ENCODE measurements around the gene YBX3.

DNA sequence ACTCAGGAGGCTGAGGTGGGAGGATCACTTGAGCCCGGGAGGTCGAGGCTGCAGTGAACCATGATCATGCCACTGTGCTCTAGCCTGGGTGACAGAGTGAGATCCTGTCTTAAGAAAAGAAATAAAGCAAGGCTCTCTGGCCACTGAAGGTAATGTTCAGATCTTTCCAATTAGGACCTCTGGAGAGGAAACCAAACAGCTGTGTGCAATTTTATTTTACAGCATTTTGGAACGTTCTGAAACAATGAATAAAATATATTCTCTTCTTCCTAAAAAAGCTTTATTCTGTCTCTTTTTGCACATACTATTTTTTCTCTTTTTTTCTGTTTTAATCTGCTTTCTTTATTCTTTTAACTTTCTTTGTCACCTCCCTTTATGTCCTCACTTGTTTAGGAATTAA, 5.0 kb upstream of the YBX3 start:
- TF ChIP-seq, protein P1, sequence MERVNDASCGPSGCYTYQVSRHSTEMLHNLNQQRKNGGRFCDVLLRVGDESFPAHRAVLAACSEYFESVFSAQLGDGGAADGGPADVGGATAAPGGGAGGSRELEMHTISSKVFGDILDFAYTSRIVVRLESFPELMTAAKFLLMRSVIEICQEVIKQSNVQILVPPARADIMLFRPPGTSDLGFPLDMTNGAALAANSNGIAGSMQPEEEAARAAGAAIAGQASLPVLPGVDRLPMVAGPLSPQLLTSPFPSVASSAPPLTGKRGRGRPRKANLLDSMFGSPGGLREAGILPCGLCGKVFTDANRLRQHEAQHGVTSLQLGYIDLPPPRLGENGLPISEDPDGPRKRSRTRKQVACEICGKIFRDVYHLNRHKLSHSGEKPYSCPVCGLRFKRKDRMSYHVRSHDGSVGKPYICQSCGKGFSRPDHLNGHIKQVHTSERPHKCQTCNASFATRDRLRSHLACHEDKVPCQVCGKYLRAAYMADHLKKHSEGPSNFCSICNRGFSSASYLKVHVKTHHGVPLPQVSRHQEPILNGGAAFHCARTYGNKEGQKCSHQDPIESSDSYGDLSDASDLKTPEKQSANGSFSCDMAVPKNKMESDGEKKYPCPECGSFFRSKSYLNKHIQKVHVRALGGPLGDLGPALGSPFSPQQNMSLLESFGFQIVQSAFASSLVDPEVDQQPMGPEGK (CRISPR knock-in tag; IDR thresholded peaks at IDR 0.05; ENCODE audit: borderline replicate concordance), result no peak
- TF ChIP-seq SNAI2 (CRISPR knock-in tag; IDR thresholded peaks at IDR 0.05), result no peak
- TF ChIP-seq, protein P2, sequence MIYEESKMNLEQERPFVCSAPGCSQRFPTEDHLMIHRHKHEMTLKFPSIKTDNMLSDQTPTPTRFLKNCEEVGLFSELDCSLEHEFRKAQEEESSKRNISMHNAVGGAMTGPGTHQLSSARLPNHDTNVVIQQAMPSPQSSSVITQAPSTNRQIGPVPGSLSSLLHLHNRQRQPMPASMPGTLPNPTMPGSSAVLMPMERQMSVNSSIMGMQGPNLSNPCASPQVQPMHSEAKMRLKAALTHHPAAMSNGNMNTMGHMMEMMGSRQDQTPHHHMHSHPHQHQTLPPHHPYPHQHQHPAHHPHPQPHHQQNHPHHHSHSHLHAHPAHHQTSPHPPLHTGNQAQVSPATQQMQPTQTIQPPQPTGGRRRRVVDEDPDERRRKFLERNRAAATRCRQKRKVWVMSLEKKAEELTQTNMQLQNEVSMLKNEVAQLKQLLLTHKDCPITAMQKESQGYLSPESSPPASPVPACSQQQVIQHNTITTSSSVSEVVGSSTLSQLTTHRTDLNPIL (CRISPR knock-in tag; IDR thresholded peaks at IDR 0.05; ENCODE audit: low read depth), result no peak
- TF ChIP-seq, protein P3, sequence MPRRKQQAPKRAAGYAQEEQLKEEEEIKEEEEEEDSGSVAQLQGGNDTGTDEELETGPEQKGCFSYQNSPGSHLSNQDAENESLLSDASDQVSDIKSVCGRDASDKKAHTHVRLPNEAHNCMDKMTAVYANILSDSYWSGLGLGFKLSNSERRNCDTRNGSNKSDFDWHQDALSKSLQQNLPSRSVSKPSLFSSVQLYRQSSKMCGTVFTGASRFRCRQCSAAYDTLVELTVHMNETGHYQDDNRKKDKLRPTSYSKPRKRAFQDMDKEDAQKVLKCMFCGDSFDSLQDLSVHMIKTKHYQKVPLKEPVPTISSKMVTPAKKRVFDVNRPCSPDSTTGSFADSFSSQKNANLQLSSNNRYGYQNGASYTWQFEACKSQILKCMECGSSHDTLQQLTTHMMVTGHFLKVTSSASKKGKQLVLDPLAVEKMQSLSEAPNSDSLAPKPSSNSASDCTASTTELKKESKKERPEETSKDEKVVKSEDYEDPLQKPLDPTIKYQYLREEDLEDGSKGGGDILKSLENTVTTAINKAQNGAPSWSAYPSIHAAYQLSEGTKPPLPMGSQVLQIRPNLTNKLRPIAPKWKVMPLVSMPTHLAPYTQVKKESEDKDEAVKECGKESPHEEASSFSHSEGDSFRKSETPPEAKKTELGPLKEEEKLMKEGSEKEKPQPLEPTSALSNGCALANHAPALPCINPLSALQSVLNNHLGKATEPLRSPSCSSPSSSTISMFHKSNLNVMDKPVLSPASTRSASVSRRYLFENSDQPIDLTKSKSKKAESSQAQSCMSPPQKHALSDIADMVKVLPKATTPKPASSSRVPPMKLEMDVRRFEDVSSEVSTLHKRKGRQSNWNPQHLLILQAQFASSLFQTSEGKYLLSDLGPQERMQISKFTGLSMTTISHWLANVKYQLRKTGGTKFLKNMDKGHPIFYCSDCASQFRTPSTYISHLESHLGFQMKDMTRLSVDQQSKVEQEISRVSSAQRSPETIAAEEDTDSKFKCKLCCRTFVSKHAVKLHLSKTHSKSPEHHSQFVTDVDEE (CRISPR knock-in tag; IDR thresholded peaks at IDR 0.05), result no peak
- TF ChIP-seq ZNF8 (CRISPR knock-in tag; IDR thresholded peaks at IDR 0.05), result no peak
- TF ChIP-seq RARB (CRISPR knock-in tag; IDR thresholded peaks at IDR 0.05), result no peak
- no peak for TF ChIP-seq ARNTL (CRISPR knock-in tag; IDR thresholded peaks at IDR 0.05; ENCODE audit: borderline replicate concordance, low read depth)
- TF ChIP-seq BACH2 (CRISPR knock-in tag; IDR thresholded peaks at IDR 0.05; ENCODE audit: borderline replicate concordance), result no peak
- no peak for TF ChIP-seq CSDC2 (CRISPR knock-in tag; IDR thresholded peaks at IDR 0.05)
- no peak for TF ChIP-seq TOX (CRISPR knock-in tag; IDR thresholded peaks at IDR 0.05; ENCODE audit: borderline replicate concordance)
- TF ChIP-seq CSRNP3 (CRISPR knock-in tag; IDR thresholded peaks at IDR 0.05), result no peak
- no peak for TF ChIP-seq ZNF565 (CRISPR knock-in tag; conservative IDR thresholded peaks at IDR 0.05; ENCODE audit: low read depth)
- no peak for TF ChIP-seq ZFP30 (CRISPR knock-in tag; IDR thresholded peaks at IDR 0.05)
